ENCODE data around the gene SHB. TPM values are rescaled to one million over a fixed set of nuclear protein-coding genes. Genes with fewer than 3 reads are reported as not detected.
A peak's percentile ranks its signal among the peaks of the same experiment; 100 is the strongest.

Gene SHB
- total and polyA plus RNA-seq, 2 of the 13 experiments (the other 11 are each of a cell fraction or from before 2014, with no cell fraction given), result 19.4 to 20.7 TPM

DNA sequence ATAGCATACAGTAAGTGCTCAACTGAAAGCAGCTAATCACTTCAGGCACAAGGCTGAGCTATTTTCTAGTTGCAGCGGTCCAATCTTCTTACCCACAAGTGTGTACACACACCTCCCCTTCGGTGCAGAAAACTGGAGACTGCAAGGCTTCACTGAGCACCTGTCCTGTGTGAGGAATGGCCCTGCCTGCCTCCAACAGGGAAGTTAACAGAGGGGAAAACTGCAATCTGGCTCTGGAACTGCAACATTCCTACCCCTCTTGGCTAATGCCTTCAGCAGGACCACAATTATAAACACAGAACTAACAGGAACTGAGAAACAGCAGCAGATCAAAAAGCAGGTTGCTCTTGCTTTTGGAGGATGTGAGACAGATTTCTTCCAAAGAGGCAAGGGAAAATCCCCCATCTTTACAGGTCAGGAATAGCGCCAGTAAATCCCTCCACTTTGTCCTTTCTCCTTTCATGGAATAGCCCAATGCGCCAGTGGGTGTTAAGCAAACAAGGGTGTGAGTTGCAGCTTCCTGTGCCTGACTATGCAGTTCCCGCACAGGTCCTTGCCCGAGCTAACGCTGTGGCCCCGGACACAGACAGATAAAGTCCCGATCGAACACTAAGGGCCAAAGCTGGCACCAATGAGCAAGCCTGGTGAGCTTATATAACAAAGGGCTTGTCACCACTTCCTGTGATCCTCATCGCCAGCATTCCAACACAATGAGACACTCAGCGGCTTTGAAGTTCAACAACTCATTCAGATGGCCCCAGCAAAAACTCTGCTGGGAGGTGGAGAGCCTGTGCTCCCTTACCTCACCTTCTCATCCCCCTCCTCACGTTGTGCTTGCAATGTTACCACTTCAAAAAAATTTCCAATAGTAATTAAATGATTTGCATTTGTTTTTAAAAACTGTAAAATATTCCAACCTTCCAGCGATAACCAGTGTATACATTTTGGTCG is 21.5 kb downstream of the SHB start (continued):
- TF ChIP-seq MYC (CRISPR knock-in tag; IDR thresholded peaks at IDR 0.05; ENCODE audit: borderline replicate concordance), result no peak; the same call in 1 of the 2 replicates
- no peak for TF ChIP-seq ZNF550 (CRISPR knock-in tag; IDR thresholded peaks at IDR 0.05; ENCODE audit: borderline replicate concordance)
- TF ChIP-seq PHF20 (CRISPR knock-in tag; IDR thresholded peaks at IDR 0.05), result no peak
- no peak for TF ChIP-seq PCBP2 (optimal IDR thresholded peaks at IDR 0.05; ENCODE audit: low read depth, low read length, poor library complexity, severe bottlenecking)
- peak; percentile 55; the same call in 1 of the 2 replicates for TF ChIP-seq SP140L (CRISPR knock-in tag; IDR thresholded peaks at IDR 0.05; ENCODE audit: borderline replicate concordance)
- TF ChIP-seq, protein P1, sequence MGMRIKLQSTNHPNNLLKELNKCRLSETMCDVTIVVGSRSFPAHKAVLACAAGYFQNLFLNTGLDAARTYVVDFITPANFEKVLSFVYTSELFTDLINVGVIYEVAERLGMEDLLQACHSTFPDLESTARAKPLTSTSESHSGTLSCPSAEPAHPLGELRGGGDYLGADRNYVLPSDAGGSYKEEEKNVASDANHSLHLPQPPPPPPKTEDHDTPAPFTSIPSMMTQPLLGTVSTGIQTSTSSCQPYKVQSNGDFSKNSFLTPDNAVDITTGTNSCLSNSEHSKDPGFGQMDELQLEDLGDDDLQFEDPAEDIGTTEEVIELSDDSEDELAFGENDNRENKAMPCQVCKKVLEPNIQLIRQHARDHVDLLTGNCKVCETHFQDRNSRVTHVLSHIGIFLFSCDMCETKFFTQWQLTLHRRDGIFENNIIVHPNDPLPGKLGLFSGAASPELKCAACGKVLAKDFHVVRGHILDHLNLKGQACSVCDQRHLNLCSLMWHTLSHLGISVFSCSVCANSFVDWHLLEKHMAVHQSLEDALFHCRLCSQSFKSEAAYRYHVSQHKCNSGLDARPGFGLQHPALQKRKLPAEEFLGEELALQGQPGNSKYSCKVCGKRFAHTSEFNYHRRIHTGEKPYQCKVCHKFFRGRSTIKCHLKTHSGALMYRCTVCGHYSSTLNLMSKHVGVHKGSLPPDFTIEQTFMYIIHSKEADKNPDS (CRISPR knock-in tag; IDR thresholded peaks at IDR 0.05), result no peak
- no peak for TF ChIP-seq ZNF839 (CRISPR knock-in tag; IDR thresholded peaks at IDR 0.05; ENCODE audit: borderline replicate concordance)
- TF ChIP-seq BRCA1 (CRISPR knock-in tag; IDR thresholded peaks at IDR 0.05), result peak; percentile 79; the same call in 1 of the 2 replicates
- TF ChIP-seq PAF1 (CRISPR knock-in tag; IDR thresholded peaks at IDR 0.05), result no peak
- peak; percentile 53; the same call in 1 of the 2 replicates for TF ChIP-seq ZNF232 (CRISPR knock-in tag; IDR thresholded peaks at IDR 0.05; ENCODE audit: borderline replicate concordance)
- TF ChIP-seq ZNF607 (CRISPR knock-in tag; IDR thresholded peaks at IDR 0.05; ENCODE audit: borderline replicate concordance), result peak; percentile 73; the same call in 1 of the 2 replicates
- TF ChIP-seq, protein P2, sequence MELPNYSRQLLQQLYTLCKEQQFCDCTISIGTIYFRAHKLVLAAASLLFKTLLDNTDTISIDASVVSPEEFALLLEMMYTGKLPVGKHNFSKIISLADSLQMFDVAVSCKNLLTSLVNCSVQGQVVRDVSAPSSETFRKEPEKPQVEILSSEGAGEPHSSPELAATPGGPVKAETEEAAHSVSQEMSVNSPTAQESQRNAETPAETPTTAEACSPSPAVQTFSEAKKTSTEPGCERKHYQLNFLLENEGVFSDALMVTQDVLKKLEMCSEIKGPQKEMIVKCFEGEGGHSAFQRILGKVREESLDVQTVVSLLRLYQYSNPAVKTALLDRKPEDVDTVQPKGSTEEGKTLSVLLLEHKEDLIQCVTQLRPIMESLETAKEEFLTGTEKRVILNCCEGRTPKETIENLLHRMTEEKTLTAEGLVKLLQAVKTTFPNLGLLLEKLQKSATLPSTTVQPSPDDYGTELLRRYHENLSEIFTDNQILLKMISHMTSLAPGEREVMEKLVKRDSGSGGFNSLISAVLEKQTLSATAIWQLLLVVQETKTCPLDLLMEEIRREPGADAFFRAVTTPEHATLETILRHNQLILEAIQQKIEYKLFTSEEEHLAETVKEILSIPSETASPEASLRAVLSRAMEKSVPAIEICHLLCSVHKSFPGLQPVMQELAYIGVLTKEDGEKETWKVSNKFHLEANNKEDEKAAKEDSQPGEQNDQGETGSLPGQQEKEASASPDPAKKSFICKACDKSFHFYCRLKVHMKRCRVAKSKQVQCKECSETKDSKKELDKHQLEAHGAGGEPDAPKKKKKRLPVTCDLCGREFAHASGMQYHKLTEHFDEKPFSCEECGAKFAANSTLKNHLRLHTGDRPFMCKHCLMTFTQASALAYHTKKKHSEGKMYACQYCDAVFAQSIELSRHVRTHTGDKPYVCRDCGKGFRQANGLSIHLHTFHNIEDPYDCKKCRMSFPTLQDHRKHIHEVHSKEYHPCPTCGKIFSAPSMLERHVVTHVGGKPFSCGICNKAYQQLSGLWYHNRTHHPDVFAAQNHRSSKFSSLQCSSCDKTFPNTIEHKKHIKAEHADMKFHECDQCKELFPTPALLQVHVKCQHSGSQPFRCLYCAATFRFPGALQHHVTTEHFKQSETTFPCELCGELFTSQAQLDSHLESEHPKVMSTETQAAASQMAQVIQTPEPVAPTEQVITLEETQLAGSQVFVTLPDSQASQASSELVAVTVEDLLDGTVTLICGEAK (IDR thresholded peaks at IDR 0.05), result no peak
- TF ChIP-seq, protein P2 (CRISPR knock-in tag; IDR thresholded peaks at IDR 0.05), result peak; percentile 86; the same call in 1 of the 2 replicates
- TF ChIP-seq, protein P3, sequence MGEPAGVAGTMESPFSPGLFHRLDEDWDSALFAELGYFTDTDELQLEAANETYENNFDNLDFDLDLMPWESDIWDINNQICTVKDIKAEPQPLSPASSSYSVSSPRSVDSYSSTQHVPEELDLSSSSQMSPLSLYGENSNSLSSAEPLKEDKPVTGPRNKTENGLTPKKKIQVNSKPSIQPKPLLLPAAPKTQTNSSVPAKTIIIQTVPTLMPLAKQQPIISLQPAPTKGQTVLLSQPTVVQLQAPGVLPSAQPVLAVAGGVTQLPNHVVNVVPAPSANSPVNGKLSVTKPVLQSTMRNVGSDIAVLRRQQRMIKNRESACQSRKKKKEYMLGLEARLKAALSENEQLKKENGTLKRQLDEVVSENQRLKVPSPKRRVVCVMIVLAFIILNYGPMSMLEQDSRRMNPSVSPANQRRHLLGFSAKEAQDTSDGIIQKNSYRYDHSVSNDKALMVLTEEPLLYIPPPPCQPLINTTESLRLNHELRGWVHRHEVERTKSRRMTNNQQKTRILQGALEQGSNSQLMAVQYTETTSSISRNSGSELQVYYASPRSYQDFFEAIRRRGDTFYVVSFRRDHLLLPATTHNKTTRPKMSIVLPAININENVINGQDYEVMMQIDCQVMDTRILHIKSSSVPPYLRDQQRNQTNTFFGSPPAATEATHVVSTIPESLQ (CRISPR knock-in tag; conservative IDR thresholded peaks at IDR 0.05), result 0 out of 2 replicates have a peak, but pooled peaks have one; percentile 20
- TF ChIP-seq GZF1 (CRISPR knock-in tag; IDR thresholded peaks at IDR 0.05), result no peak

Measured in HepG2 (cell line).